NT2/D1 (cell line): ENCODE measurements around the gene NBAS.

Source experiments
- SUZ12 ChIP-seq: IDR thresholded peaks from 2 replicates; pipeline ENCODE4 v1.6.1; 2011; ENCODE audit not compliant: insufficient read length, insufficient read depth; ENCODE audit errors: extremely low read depth
- YY1 ChIP-seq: IDR thresholded peaks from 2 replicates; pipeline ENCODE4 v1.6.1; 2011; ENCODE audit not compliant: insufficient read length, insufficient read depth

- TF ChIP-seq YY1 (no peak), SUZ12 (no peak)
Observed at GRCh38 chr2:15141211-15141610, 419.9 kb downstream of the NBAS start.
